Placental pericyte (primary cell): Measurements from ENCODE around the gene MCRS1. TPM values are rescaled to one million over a fixed set of nuclear protein-coding genes. Genes with fewer than 3 reads are reported as not detected.

Experiments used
- small RNA-seq: library from RNA; depleted of rRNA; stranded (forward); fragments of <200 nt; gene quantifications from one replicate; pipeline ENCODE3, GENCODE V24; 2012; ENCODE audit warnings: low replicate concordance
- total RNA-seq: library from RNA; depleted of rRNA; stranded (reverse); fragments of >200 nt; gene quantifications from 2 replicates; pipeline ENCODE4 v1.2.3, GENCODE V29; 2012

The MCRS1 gene
- total RNA-seq: 65.4 and 88.3 TPM in 2 replicates

GRCh38 chr12:49567611-49568441 lies at the start of gene MCRS1:
MCRS1 (minus strand) TSS chr12:49568142; CDS start chr12:49566731, 1,411 bp downstream.

GRCh38 chr12:49605539-49605938 lies 37.6 kb upstream of the MCRS1 start, which contains the start of gene FAM186B:
FAM186B (minus strand) TSS chr12:49605639; CDS start chr12:49605477, 162 bp downstream.

GRCh38 chr12:49538510-49539403 lies 29.2 kb downstream of the MCRS1 start, which contains the start of gene KCNH3:
KCNH3 (plus strand) TSS chr12:49539030; CDS start chr12:49539417, 387 bp downstream.

Small RNA genes within 50 kb of the gene (small RNA-seq; reads per million reads assigned to genes)
- gene POLR2KP1: not detected
- gene RNU6-834P: not detected

Other genes starting within 250 kb of the MCRS1 start
- 0.44 and 23.9 TPM in 2 replicates for gene TROAP, start 244.9 kb downstream of the MCRS1 start, total RNA-seq
- gene C1QL4, start 231.0 kb downstream of the MCRS1 start, total RNA-seq: under 0.01 and 0.14 TPM in 2 replicates
- gene DNAJC22, start 221.3 kb downstream of the MCRS1 start, total RNA-seq: 1.1 and 2.1 TPM in 2 replicates
- gene SPATS2, start 200.7 kb downstream of the MCRS1 start, total RNA-seq: 27.4 and 54.0 TPM in 2 replicates
- gene KCNH3, start 29.1 kb downstream of the MCRS1 start, total RNA-seq: 0.29 and 0.44 TPM in 2 replicates
- 0.14 and 0.44 TPM in 2 replicates for gene FAM186B, start 37.5 kb upstream of the MCRS1 start, total RNA-seq
- 7.6 and 11.2 TPM in 2 replicates for gene PRPF40B, start 55.4 kb upstream of the MCRS1 start, total RNA-seq
- 28.2 and 80.6 TPM in 2 replicates for gene FMNL3, start 139.3 kb upstream of the MCRS1 start, total RNA-seq
- 511 and 533 TPM in 2 replicates for gene TMBIM6, start 173.4 kb upstream of the MCRS1 start, total RNA-seq